ENCODE measurements around the gene G2E3.

Gene G2E3

DNA sequence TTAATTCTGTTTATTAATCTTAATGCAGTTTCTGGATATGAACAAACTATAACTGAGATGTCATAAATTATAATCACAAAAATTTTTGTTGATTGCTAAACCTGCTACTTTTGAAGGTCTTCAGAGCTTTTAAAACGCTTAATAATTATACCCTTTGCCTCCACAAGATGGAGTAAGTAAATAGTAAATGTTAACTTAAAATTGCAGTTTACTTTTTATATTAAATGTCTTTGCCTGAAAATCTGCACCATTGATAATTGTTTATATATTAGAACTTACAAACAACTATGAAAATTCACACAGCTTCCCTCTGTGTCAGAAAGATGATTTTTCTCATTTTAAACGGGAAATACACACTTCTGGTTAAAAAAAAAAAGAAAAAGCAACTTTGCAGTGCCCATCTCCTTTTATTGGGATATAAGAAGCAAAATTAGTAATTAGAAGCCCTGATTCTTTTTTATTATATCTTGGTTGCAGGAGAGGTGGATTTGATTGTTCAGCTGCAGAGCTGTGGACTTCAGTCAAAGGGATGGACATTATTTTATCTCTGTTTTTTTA, 98.7 kb downstream of the G2E3 start:
- TF ChIP-seq EZH2 (IDR thresholded peaks at IDR 0.05; ENCODE audit: borderline replicate concordance, low read depth, low read length, severe bottlenecking) (no peak), CTCF (IDR thresholded peaks at IDR 0.05; ENCODE audit: borderline replicate concordance, extremely low read depth, low read length, poor library complexity, severe bottlenecking) (peak; percentile 40)
- Histone ChIP-seq H3K9me3 (ENCODE audit: insufficient read depth, low read length, severe bottlenecking) (no peaks in the 10 kb centered on the region), H3K9ac (ENCODE audit: low read depth, low read length) (no peak overlapping the region), H3K4me2 (ENCODE audit: insufficient read depth, low read length) (no peak overlapping the region), H3K36me3 (ENCODE audit: insufficient read depth, low read length) (peaks cover 68% of the 10 kb centered on the region), H3K4me3 (ENCODE audit: low read depth in 1 of 2, low read length in 2 of 2) (no peak overlapping the region), H3K79me2 (ENCODE audit: insufficient read depth, low read length) (no peaks in the 10 kb centered on the region), H4K20me1 (ENCODE audit: insufficient read depth, low read length) (no peaks in the 10 kb centered on the region), H3K4me1 (ENCODE audit: insufficient read depth, low read length) (no peaks in the 10 kb centered on the region), H3K27ac (ENCODE audit: low read length) (no peak overlapping the region), H3K27me3 (ENCODE audit: insufficient read depth, low read length, poor library complexity) (no peaks in the 10 kb centered on the region), H2AFZ (ENCODE audit: low read depth, low read length) (no peak overlapping the region)
- ATAC-seq (ENCODE audit: insufficient read depth, low read depth) (no peak), DNase-seq (no peak)

DNA sequence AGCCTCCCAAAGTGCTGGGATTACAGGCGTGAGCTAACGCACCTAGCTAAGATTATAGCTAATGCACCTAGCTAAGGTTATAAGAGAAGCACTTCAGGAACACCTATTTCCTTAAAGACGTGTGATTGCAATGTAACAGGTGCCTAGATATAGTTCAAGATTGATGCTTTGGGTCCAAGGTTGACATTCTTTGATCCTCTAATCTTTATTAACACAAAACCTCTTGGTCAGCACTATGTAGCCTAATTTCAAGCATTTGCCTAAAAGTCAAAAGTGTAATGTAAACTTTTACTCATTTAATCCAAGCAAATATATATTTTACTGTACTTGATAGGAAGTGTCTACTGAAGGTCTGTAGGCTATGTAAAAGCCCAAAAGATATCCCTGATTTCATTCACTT, 99.7 kb downstream of the G2E3 start:
- Histone ChIP-seq H3K36me3 (ENCODE audit: insufficient read depth, low read length) (peaks cover 67% of the 10 kb centered on the region), H3K27me3 (ENCODE audit: insufficient read depth, low read length, poor library complexity) (no peaks in the 10 kb centered on the region), H3K9ac (ENCODE audit: low read depth, low read length) (no peak overlapping the region), H3K9me3 (ENCODE audit: insufficient read depth, low read length, severe bottlenecking) (no peaks in the 10 kb centered on the region), H4K20me1 (ENCODE audit: insufficient read depth, low read length) (no peaks in the 10 kb centered on the region), H2AFZ (ENCODE audit: low read depth, low read length) (no peak overlapping the region), H3K4me3 (ENCODE audit: low read depth in 1 of 2, low read length in 2 of 2) (no peak overlapping the region), H3K79me2 (ENCODE audit: insufficient read depth, low read length) (no peaks in the 10 kb centered on the region), H3K4me1 (ENCODE audit: insufficient read depth, low read length) (no peaks in the 10 kb centered on the region), H3K4me2 (ENCODE audit: insufficient read depth, low read length) (no peak overlapping the region), H3K27ac (ENCODE audit: low read length) (no peak overlapping the region)
- TF ChIP-seq EZH2 (IDR thresholded peaks at IDR 0.05; ENCODE audit: borderline replicate concordance, low read depth, low read length, severe bottlenecking) (no peak), CTCF (IDR thresholded peaks at IDR 0.05; ENCODE audit: borderline replicate concordance, extremely low read depth, low read length, poor library complexity, severe bottlenecking) (no peak)
- ATAC-seq (ENCODE audit: insufficient read depth, low read depth) (no peak), DNase-seq (no peak)

DNA sequence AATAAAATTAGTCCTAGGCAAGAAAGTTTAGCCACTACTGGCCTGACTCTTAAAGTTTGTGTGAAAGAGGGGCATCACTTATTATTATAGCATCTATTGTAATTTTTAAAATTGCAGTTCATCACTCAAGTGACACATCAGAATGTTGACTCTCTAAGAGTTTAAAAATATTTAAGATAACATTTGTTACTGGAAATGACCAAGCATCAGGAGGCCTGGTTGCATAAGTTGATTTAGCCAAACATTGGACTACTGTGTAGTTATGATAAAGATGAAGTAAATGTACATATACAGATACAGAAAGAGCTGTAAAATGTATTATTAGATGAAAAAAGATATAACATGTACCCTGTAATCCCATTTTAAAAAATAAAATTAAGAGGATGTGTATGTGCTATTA, 110.6 kb downstream of the G2E3 start:
- peaks cover 14% of the 10 kb centered on the region; the same call in 1 of the 2 replicates for H3K36me3 ChIP-seq (ENCODE audit: insufficient read depth, low read length)
- DNase-seq, result no peak
- TF ChIP-seq CTCF (IDR thresholded peaks at IDR 0.05; ENCODE audit: borderline replicate concordance, extremely low read depth, low read length, poor library complexity, severe bottlenecking) (no peak), EZH2 (IDR thresholded peaks at IDR 0.05; ENCODE audit: borderline replicate concordance, low read depth, low read length, severe bottlenecking) (no peak)

More for the DNA sequence above, 110.6 kb downstream of the G2E3 start:
- H3K9ac ChIP-seq (ENCODE audit: low read depth, low read length), result no peak overlapping the region
- H3K4me3 ChIP-seq (ENCODE audit: low read depth in 1 of 2, low read length in 2 of 2), result no peak overlapping the region
- H2AFZ ChIP-seq (ENCODE audit: low read depth, low read length), result no peak overlapping the region
- no peak for ATAC-seq (ENCODE audit: insufficient read depth, low read depth)
- no peak overlapping the region for H3K4me2 ChIP-seq (ENCODE audit: insufficient read depth, low read length)
- H3K27ac ChIP-seq (ENCODE audit: low read length), result no peak overlapping the region
- no peaks in the 10 kb centered on the region for H3K4me1 ChIP-seq (ENCODE audit: insufficient read depth, low read length)
- H3K27me3 ChIP-seq (ENCODE audit: insufficient read depth, low read length, poor library complexity), result no peaks in the 10 kb centered on the region
- no peaks in the 10 kb centered on the region for H3K9me3 ChIP-seq (ENCODE audit: insufficient read depth, low read length, severe bottlenecking)
- H4K20me1 ChIP-seq (ENCODE audit: insufficient read depth, low read length), result no peaks in the 10 kb centered on the region
- H3K79me2 ChIP-seq (ENCODE audit: insufficient read depth, low read length), result no peaks in the 10 kb centered on the region
